Keratinocyte (primary cell): ENCODE results near the gene MFAP4.

Source experiments
- CTCF ChIP-seq, 3 experiments: IDR thresholded peaks in 1 of 3; conservative IDR thresholded peaks in 1 of 3; optimal IDR thresholded peaks in 1 of 3; 2 replicates in 2 of 3; 3 replicates in 1 of 3; pipeline versions ENCODE3 to v1.5.1; 2011; ENCODE audit warnings: low read length in 3 of 3, mild to moderate bottlenecking in 3 of 3, moderate library complexity in 2 of 3, control low read depth in 1 of 3, inconsistent platforms in 1 of 3; ENCODE audit not compliant: insufficient read depth in 2 of 3; ENCODE audit errors: extremely low read depth in 1 of 3
- EZH2 ChIP-seq: IDR thresholded peaks from one replicate; pipeline ENCODE4 v1.6.1; 2012; ENCODE audit warnings: inconsistent platforms, mild to moderate bottlenecking, low read length, moderate library complexity

- TF ChIP-seq CTCF (optimal IDR thresholded peaks at IDR 0.05 in 1 of 3, IDR thresholded peaks at IDR 0.05 in 1 of 3, conservative IDR thresholded peaks at IDR 0.05 in 1 of 3; ENCODE audit: extremely low read depth in 1 of 3, insufficient read depth in 2 of 3, low read length in 3 of 3), result no peak
- TF ChIP-seq EZH2, result no peak
Measured at GRCh38 chr17:19366637-19366972, 20.4 kb downstream of the MFAP4 start.
